ENCODE measurements around the gene PCDHGA10. TPM values are rescaled to one million over a fixed set of nuclear protein-coding genes. Genes with fewer than 3 reads are reported as not detected.
"Not testable (repeated sequence)": the region's sequence is repeated elsewhere in the genome, so short reads cannot be mapped to it uniquely, and the experiment has no call there.

PCDHGA10 gene
- total RNA-seq, 1 donor from 2014 or later = 4.4 TPM

GRCh38 chr5:141392429-141393198 is 20.2 kb upstream of the PCDHGA10 start, which contains the start of gene PCDHGA8:
Gene PCDHGA8, plus strand, starts transcription at chr5:141392633. Its CDS starts 181 bp downstream, at chr5:141392814.
- Histone ChIP-seq H3K27ac (no peak within 1 kb of the TSS), H3K9me3 (peaks cover 78 to 97% of the 10 kb centered on the region in 2 donors), H3K4me3 (no peak within 1 kb of the TSS), H3K36me3 (peaks cover 0 to 9% of the 10 kb centered on the region in 2 donors), H3K27me3 (no peaks in the 10 kb centered on the region), H3K4me1 (no peaks in the 10 kb centered on the region)
- DNase-seq (ENCODE audit: low spot score in 2 of 2) = no peak
- no peak for TF ChIP-seq CTCF (IDR thresholded peaks at IDR 0.05)
- intact Hi-C loops (cut with DNase I) = no loop called here

- no peak for DNase-seq (ENCODE audit: low spot score in 2 of 2)
- intact Hi-C loops (cut with DNase I) = no loop called here
- H3K9me3 ChIP-seq = peaks cover 78 to 97% of the 10 kb centered on the region in 2 donors
- no peaks in the 10 kb centered on the region for H3K27me3 ChIP-seq
- TF ChIP-seq CTCF (IDR thresholded peaks at IDR 0.05) = no peak
- peaks cover 0 to 9% of the 10 kb centered on the region in 2 donors for H3K36me3 ChIP-seq
- H3K4me3 ChIP-seq = no peak overlapping the region
- no peaks in the 10 kb centered on the region for H3K4me1 ChIP-seq
- no peak overlapping the region for H3K27ac ChIP-seq
Measured at GRCh38 chr5:141393267-141393666, 19.5 kb upstream of the PCDHGA10 start.

GRCh38 chr5:141394401-141395187 is 18.2 kb upstream of the PCDHGA10 start:
- H3K4me3 ChIP-seq; H3K4me1 ChIP-seq; DNase-seq (ENCODE audit: low spot score in 2 of 2); H3K27me3 ChIP-seq; H3K36me3 ChIP-seq; H3K27ac ChIP-seq; intact Hi-C loops (cut with DNase I): not testable (repeated sequence)
- peaks cover 77 to 97% of the 10 kb centered on the region in 2 donors for H3K9me3 ChIP-seq

- H3K4me1 ChIP-seq; H3K36me3 ChIP-seq; H3K27me3 ChIP-seq; intact Hi-C loops (cut with DNase I); DNase-seq (ENCODE audit: low spot score in 2 of 2): not testable (repeated sequence)
- peaks cover 79 to 97% of the 10 kb centered on the region in 2 donors for H3K9me3 ChIP-seq
- peak within 1 kb of the TSS; percentile 33 to 38 for H3K4me3 ChIP-seq
- H3K27ac ChIP-seq = peak within 1 kb of the TSS in 1 of 2 donors; percentile 18
- peak; percentile 21 to 39 (median 29) for TF ChIP-seq CTCF (IDR thresholded peaks at IDR 0.05)
Measured at GRCh38 chr5:141397756-141398551, 14.8 kb upstream of the PCDHGA10 start, which contains the start of gene PCDHGB5. Gene PCDHGB5, plus strand, starts transcription at chr5:141397947. Its CDS starts 181 bp downstream, at chr5:141398128.

GRCh38 chr5:141398608-141399007 is 14.2 kb upstream of the PCDHGA10 start:
- Histone ChIP-seq H3K27ac (no peak overlapping the region), H3K27me3 (no peaks in the 10 kb centered on the region), H3K4me3 (peak overlapping the region in 1 of 2 donors; percentile 2), H3K9me3 (peaks cover 79 to 97% of the 10 kb centered on the region in 2 donors), H3K4me1 (no peaks in the 10 kb centered on the region), H3K36me3 (peaks cover 0 to 5% of the 10 kb centered on the region in 2 donors)
- TF ChIP-seq CTCF (IDR thresholded peaks at IDR 0.05) = no peak
- intact Hi-C loops (cut with DNase I) = no loop called here
- no peak for DNase-seq (ENCODE audit: low spot score in 2 of 2)
